ENCODE measurements around the gene TRIM72. TPM values are rescaled to one million over a fixed set of nuclear protein-coding genes. Genes with fewer than 3 reads are reported as not detected.

Gene TRIM72
- total RNA-seq, 1 donor from 2014 or later: 0.91 TPM

GRCh38 chr16:31200821-31201568 lies 12.9 kb upstream of the TRIM72 start:
- Histone ChIP-seq H3K4me3 (peak overlapping the region; percentile 85), H3K36me3 (peaks cover 14% of the 10 kb centered on the region), H3K27me3 (ENCODE audit: low read depth) (no peaks in the 10 kb centered on the region), H3K4me1 (peaks cover 33% of the 10 kb centered on the region), H3K9me3 (replicated peaks) (no peaks in the 10 kb centered on the region), H3K27ac (replicated peaks) (no peak overlapping the region)
- TF ChIP-seq CTCF (IDR thresholded peaks at IDR 0.05; ENCODE audit: borderline replicate concordance): no peak
- DNase-seq: no peak
- intact Hi-C loops (cut with micrococcal nuclease): no loop called here

DNA sequence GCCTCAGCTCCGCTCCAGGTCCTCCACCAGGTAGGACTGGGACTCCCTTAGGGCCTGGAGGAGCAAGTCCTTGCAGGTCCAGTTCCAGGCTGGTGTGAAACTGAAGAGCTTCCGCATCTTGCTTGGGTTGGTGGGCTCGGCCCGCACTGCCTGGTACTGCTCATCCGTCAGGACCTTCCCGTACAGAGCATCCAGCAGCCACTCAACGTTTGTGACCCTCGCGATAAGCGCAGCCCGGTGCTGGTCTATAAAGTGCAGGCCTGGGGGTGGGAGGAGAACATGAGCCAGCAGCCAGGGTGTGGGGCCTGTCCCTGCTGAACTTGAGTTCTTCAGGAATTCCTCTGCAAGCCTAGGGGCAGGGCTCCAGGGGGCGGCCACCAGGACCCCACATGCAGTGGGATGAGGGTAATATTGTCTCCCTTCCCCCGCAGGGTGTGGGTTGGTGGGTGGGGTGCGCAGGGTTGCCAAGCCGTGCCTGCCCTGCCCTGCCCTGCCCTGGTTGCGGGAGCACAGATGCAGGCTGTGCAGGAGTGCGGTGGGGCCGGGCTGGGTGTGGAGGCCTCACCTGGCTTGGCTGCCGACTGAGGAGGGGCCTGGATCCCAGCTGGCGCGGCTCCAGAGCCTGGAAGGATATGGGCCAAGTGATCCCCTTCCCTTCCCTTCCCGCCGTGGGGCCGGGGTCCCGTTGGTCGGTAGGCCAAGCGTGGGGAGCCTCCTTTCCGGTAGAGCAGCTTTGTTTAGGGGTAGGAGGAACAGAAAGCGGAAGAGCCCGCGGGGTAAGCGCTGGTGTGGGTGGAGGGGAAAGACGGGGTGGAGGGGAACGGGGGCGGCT lies 12.1 kb upstream of the TRIM72 start:
- intact Hi-C loops (cut with micrococcal nuclease): no loop called here
- Histone ChIP-seq H3K9me3 (replicated peaks) (no peaks in the 10 kb centered on the region), H3K36me3 (peaks cover 7% of the 10 kb centered on the region), H3K27me3 (ENCODE audit: low read depth) (no peaks in the 10 kb centered on the region), H3K4me3 (peak overlapping the region; percentile 85), H3K27ac (replicated peaks) (peak overlapping the region; percentile 73), H3K4me1 (peaks cover 33% of the 10 kb centered on the region)
- TF ChIP-seq CTCF (IDR thresholded peaks at IDR 0.05; ENCODE audit: borderline replicate concordance): no peak
- peak; percentile 35 for DNase-seq

DNA sequence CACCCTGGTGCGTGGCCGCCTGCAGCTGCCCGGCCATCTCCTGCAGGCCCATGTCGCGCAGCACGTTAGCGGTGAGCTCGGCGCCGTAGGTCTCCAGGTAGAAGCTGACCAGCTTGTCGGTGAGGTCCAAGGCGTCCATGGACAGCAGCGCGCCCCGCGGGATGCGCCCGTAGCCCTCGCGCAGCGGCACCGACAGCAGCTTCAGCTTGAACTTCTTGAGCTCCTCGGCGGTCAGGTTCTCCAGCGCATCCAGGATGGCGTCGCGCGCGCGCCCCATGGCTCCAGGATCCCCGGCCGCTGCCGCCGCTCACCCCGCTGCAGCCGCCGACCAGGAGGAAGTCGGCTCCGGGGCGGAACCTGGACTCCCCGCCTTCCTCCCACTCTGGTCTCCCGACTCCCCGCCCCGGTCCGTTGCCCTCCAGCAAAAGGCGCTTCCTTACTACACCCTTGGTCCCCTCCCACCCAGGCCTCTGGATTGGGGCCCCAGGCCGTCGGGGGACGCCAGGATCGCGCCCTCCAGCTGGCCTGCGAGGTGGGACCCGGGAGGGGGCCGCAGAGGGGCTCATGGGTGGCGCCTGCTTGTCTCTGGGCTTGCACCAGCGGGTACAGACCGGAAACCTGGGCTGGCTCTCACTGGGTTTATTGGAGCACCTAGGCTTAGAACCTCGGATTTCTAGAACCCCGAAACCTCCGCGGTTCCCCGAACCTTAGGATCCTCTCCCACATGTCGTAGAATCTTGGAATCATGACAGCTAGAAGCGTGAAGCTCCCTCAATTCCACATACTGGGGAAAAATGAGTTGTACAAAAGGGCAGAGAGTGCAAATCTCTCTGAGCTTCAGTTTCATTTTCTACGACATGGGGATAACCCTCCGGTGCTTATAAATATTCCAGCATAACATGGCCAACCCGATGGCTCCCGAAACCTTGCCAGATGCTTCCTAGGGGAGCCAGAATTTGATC lies 11.2 kb upstream of the TRIM72 start, which contains the start of gene PYCARD:
Gene PYCARD, minus strand, starts transcription at position 347 of the 962 bp plus-strand sequence. Its CDS starts 70 bp downstream, at position 277.
- intact Hi-C loops (cut with micrococcal nuclease): no loop called here
- no peak for TF ChIP-seq CTCF (IDR thresholded peaks at IDR 0.05; ENCODE audit: borderline replicate concordance)
- H3K9me3 ChIP-seq (replicated peaks): no peaks in the 10 kb centered on the region
- peaks cover 4% of the 10 kb centered on the region for H3K36me3 ChIP-seq
- H3K27ac ChIP-seq (replicated peaks): peak within 1 kb of the TSS; percentile 73
- peak; percentile 74 for DNase-seq
- H3K27me3 ChIP-seq (ENCODE audit: low read depth): peaks cover 6% of the 10 kb centered on the region
- H3K4me3 ChIP-seq: peak within 1 kb of the TSS; percentile 85
- peaks cover 33% of the 10 kb centered on the region for H3K4me1 ChIP-seq

DNA sequence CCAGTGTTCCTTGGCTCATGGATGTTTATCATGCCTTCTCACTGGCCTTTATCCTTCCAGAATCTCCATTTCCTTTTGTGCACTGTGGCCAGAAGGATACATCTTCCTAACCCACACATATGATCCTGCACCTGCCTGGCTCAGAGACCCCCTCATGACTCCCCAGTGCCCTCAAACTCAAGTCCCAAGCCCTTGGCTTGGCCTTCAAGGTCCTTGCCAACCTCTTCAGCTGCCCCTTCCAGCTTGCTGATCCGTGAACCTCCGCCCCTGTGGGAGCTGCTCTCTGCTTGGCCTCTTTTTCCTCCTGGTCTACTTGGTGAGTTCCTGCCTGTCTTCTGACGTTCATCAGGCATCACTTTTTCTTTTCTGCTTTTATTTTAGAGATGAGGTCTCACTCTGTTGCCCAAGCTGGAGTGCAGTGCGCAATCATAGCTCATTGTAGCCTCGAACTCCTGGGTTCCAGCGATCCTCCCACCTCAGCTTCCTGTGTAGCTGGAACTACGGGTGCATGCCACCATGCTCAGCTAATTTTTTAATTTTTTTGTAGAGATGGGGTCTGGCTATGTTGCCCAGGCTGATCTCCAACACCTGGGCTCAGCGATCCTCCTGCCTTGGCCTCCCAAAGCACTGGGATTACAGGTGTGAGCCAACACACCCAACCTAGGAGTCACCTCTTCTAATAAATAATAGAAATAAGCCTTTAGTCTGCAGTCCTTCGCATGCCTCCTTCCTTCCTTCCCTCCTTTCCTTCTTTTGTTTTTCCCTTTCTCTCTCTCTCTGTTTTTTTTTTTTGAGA lies 8.8 kb upstream of the TRIM72 start:
- intact Hi-C loops (cut with micrococcal nuclease): no loop called here
- Histone ChIP-seq H3K4me3 (no peak overlapping the region), H3K27me3 (ENCODE audit: low read depth) (peaks cover 27% of the 10 kb centered on the region), H3K4me1 (peaks cover 33% of the 10 kb centered on the region), H3K9me3 (replicated peaks) (no peaks in the 10 kb centered on the region), H3K27ac (replicated peaks) (no peak overlapping the region), H3K36me3 (no peaks in the 10 kb centered on the region)
- DNase-seq: no peak
- TF ChIP-seq CTCF (IDR thresholded peaks at IDR 0.05; ENCODE audit: borderline replicate concordance): no peak
